Thoracic aorta (tissue), 2 donors: ENCODE results near the gene C1QTNF5. TPM values are rescaled to one million over a fixed set of nuclear protein-coding genes. Genes with fewer than 3 reads are reported as not detected.

Experiments
- ATAC-seq: fragments of 150-250 bp; one replicate; pipeline ENCODE4 v1.8.0; 2017; ENCODE audit warnings: low read depth; ENCODE audit not compliant: insufficient number of reproducible peaks, low FRiP score
- DNase-seq: peaks from one replicate; pipeline ENCODE4 v3.0.0-alpha.2; 2020; ENCODE audit warnings: low spot score
- H3K27ac ChIP-seq, 2 donors: fragments of 200-600 bp; sonication (generic); 1 replicate in 1 of 2; 2 replicates in 1 of 2; pipeline ENCODE4 v1.5.1; 2016; ENCODE audit warnings: mild to moderate bottlenecking in 2 of 2, moderate library complexity in 2 of 2
- H3K27me3 ChIP-seq: fragments of 200-600 bp; sonication (generic); replicated peaks from 2 replicates; pipeline ENCODE4 v1.6.0; 2016; ENCODE audit warnings: mild to moderate bottlenecking; ENCODE audit not compliant: insufficient read depth
- H3K36me3 ChIP-seq: fragments of 200-600 bp; sonication (generic); one replicate; pipeline ENCODE4 v1.5.1; 2016
- H3K4me1 ChIP-seq, 2 donors: fragments of 200-600 bp; sonication (generic); 1 replicate in 1 of 2; 2 replicates in 1 of 2; pipeline versions ENCODE4 v1.5.1 to v1.6.0; 2016; ENCODE audit warnings: low read depth in 2 of 2, mild to moderate bottlenecking in 1 of 2; ENCODE audit not compliant: control insufficient read depth in 1 of 2
- H3K4me3 ChIP-seq: fragments of 200-600 bp; sonication (generic); 2 replicates; pipeline ENCODE4 v1.5.1; 2016; ENCODE audit warnings: mild to moderate bottlenecking
- H3K9me3 ChIP-seq: fragments of 200-600 bp; sonication (generic); 2 replicates; pipeline ENCODE4 v1.5.1; 2016
- total RNA-seq, 2 donors: library from RNA; depleted of rRNA; stranded (reverse); fragments of >200 nt; gene quantifications; one replicate each; pipeline versions ENCODE4 v1.1.0 to v1.2.3, GENCODE V29; 2016
- TF ChIP-seq, protein P1 (sequence below): fragments of 200-600 bp; sonication (generic); IDR thresholded peaks from one replicate; pipeline ENCODE4 v1.5.1; 2019; ENCODE audit warnings: antibody characterized with exemption

The C1QTNF5 gene
- total RNA-seq, 2 donors from 2014 or later = 53.2 to 98.2 TPM

DNA sequence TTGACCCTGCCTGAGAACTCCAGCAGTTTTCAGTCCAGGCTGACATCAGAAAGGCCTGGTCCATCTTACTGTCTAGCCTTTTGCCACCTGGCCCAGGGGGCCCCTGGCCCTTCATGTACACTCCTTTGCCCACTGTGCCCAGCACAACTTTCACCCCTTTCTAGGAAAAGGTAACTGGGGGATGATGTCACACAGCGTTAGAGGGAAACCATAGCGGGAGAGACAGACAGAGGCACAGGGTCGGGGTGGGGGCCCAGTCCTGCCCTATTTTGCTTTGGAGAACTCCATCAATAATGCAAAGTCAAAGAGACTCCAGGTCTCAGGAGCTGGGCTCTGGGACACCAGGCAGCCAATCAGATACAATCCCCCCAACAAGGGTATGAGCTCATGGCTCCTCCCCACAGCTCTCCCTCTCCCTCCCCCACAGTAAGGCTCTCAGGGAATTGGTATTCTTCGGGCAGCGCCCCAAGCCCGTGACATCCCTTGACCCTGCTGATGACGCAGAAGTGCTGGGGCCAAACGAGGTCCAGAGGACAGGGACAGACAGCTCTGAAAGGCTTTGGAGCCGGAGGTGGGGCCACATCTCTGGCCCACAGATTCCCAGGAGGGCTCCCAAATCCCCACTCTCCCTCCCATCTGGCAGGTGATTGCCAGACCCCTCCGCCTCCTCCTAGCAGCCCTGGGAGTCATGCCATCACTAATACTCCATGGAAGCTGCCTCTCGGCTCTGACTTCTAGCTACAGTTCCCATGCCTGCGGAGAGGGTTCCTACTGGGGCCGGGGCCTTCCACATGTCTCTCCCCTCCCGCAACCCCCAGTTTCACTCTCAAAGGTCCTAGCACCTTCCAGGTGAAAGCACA, 34.9 kb upstream of the C1QTNF5 start:
- H3K27ac ChIP-seq = peak overlapping the region; percentile 46 to 51
- H3K27me3 ChIP-seq = no peaks in the 10 kb centered on the region
- TF ChIP-seq, protein P1, sequence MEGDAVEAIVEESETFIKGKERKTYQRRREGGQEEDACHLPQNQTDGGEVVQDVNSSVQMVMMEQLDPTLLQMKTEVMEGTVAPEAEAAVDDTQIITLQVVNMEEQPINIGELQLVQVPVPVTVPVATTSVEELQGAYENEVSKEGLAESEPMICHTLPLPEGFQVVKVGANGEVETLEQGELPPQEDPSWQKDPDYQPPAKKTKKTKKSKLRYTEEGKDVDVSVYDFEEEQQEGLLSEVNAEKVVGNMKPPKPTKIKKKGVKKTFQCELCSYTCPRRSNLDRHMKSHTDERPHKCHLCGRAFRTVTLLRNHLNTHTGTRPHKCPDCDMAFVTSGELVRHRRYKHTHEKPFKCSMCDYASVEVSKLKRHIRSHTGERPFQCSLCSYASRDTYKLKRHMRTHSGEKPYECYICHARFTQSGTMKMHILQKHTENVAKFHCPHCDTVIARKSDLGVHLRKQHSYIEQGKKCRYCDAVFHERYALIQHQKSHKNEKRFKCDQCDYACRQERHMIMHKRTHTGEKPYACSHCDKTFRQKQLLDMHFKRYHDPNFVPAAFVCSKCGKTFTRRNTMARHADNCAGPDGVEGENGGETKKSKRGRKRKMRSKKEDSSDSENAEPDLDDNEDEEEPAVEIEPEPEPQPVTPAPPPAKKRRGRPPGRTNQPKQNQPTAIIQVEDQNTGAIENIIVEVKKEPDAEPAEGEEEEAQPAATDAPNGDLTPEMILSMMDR = no peak
- no peaks in the 10 kb centered on the region for H3K36me3 ChIP-seq
- H3K9me3 ChIP-seq = no peaks in the 10 kb centered on the region
- peaks cover 7 to 25% of the 10 kb centered on the region in 2 donors for H3K4me1 ChIP-seq
- peak overlapping the region; percentile 21 for H3K4me3 ChIP-seq
- no peak for ATAC-seq
- peak; percentile 38 for DNase-seq

DNA sequence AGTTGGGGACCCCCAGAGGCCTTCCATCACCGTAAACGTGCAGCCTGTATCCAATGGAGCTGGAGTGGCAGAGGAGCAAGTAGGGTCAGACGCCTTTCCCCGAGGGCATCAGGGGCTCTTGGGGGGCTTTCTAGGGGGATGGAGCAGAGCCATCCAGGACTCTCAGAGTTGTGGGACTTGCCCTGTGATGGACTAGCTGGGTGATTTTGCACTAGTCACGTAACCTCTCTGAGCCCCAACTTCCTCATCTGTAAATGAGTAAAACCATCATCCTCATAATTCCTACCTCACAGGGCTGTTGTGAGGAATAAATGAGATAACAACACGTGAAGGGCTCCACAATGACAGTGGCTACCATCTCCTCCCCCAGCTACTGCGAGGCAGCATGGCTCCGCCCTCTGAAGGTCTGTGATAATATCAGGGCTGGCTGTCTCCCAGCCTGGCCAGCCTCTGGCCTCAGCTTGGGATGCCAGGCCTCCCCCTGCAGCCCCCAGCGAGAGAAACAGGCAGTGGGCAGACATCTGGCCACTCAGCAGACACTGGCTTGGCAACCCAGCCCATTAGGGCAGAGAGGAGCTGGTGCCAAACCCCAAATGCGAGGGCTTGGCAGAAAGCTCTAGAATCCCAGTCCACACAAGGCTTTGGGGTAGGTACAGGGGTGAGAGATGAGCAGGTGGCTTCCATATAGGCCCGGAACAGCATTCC, 34.1 kb upstream of the C1QTNF5 start:
- Histone ChIP-seq H3K4me1 (peaks cover 7 to 30% of the 10 kb centered on the region in 2 donors), H3K9me3 (no peaks in the 10 kb centered on the region), H3K27me3 (no peaks in the 10 kb centered on the region), H3K4me3 (no peak overlapping the region), H3K36me3 (no peaks in the 10 kb centered on the region), H3K27ac (peak overlapping the region in 1 of 2 donors; percentile 51)
- TF ChIP-seq, protein P1 = no peak
- DNase-seq (no peak), ATAC-seq (no peak)

DNA sequence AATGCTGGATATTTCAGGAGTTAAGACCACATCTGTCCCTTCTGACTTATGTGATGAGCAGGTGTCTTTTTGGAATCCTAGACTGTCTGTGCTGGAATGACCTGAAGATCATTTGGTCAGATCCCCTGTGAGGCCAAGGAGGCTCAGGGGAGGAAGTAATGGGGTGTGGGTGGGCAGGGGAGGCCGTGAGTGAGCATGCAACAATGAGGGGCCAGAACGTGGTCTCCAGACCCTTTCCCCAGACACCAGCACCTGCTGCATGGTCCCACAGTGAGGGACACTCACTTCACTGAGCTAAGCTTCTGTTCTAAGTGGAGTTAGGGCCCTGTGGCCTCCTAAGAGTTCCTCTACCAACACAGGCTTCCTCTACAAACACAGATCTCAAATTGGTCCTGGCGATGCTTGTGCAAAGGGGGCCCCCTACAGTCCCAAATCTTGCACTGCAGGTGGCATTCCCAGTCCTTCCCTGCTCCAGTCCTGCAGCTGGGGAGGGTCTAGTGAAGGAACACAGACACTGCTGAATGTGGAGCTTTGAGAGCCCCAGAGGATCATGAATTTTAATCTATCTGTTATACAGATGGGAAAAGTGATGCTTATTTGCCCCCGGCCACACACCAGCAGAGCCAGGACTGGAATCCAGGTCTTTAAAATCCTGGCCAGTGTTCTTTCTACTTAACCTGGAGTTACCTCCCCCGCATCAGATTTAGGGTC, 33.4 kb upstream of the C1QTNF5 start:
- Histone ChIP-seq H3K9me3 (no peaks in the 10 kb centered on the region), H3K4me1 (peaks cover 7 to 30% of the 10 kb centered on the region in 2 donors), H3K36me3 (no peaks in the 10 kb centered on the region), H3K27me3 (no peaks in the 10 kb centered on the region), H3K4me3 (no peak overlapping the region), H3K27ac (no peak overlapping the region)
- TF ChIP-seq, protein P1 = peak; percentile 84
- no peak for DNase-seq
- no peak for ATAC-seq

DNA sequence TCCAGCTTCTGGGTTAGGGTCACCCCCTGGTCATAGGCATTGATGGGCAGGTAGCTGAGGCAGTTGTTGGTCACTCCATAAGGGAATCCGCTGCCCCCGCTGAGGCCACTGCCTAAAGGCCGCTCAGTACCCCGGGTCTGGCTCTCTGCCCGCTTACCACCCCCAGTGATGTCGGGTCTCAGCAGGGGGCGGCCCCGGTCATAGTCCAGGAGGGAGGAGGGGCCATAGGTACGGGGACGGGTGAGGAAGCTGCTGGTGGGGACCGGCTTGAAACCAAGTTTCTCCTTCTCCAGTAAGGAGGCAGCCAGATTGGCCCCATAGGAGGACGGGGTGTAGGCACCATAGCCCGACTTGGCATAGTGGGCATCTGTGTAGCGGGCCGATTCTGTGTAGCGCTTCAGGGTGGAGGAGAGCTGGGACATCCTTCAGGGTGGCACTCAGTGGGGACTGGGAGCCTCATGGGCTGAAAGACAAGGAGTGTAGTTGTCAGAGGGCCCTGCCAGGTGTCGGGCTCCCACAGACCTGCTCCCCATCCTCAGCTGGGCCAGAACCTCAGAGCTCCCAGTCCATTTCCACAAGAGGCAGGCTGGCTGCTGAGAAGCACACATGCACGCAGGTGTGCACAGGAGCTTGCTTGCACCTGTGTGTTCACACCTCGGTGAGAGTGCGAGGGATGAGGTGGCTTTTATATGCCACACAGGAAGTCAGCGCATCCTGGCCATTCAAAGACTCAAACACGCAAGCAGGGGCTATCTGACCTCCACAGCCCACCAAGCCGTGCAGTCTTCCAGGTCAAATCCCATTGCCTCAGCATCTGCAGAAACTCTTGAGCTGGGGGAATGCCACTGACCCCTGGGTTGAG, 32.6 kb upstream of the C1QTNF5 start:
- Histone ChIP-seq H3K4me3 (no peak overlapping the region), H3K27ac (no peak overlapping the region), H3K9me3 (no peaks in the 10 kb centered on the region), H3K4me1 (peaks cover 7 to 30% of the 10 kb centered on the region in 2 donors), H3K36me3 (no peaks in the 10 kb centered on the region), H3K27me3 (no peaks in the 10 kb centered on the region)
- TF ChIP-seq, protein P1 = no peak
- DNase-seq (no peak), ATAC-seq (no peak)
